ENCODE measurements around the gene ENPP1.

DNA sequence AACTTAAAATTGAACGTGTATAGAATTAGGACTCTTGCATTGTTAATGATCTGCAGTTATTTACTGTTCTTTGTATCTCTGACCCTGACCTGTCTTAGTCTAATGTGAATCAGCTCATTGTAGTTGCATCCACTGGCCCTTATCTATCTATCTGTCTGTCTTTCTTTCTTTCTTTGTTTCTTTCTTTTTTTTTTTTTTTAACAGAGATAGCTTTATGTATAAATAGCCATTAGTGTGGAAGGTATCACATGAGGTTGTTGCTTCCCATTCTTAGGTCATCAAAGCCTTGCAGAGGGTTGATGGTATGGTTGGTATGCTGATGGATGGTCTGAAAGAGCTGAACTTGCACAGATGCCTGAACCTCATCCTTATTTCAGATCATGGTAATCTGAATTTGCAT is 59.9 kb downstream of the ENPP1 start:
- no peak for TF ChIP-seq EZH2 (IDR thresholded peaks at IDR 0.05; ENCODE audit: low read depth)
- TF ChIP-seq, protein P1, sequence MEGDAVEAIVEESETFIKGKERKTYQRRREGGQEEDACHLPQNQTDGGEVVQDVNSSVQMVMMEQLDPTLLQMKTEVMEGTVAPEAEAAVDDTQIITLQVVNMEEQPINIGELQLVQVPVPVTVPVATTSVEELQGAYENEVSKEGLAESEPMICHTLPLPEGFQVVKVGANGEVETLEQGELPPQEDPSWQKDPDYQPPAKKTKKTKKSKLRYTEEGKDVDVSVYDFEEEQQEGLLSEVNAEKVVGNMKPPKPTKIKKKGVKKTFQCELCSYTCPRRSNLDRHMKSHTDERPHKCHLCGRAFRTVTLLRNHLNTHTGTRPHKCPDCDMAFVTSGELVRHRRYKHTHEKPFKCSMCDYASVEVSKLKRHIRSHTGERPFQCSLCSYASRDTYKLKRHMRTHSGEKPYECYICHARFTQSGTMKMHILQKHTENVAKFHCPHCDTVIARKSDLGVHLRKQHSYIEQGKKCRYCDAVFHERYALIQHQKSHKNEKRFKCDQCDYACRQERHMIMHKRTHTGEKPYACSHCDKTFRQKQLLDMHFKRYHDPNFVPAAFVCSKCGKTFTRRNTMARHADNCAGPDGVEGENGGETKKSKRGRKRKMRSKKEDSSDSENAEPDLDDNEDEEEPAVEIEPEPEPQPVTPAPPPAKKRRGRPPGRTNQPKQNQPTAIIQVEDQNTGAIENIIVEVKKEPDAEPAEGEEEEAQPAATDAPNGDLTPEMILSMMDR (conservative IDR thresholded peaks at IDR 0.05), result no peak
